Astrocyte (in vitro differentiated cells and primary cell): ENCODE measurements around the gene TEX52. TPM values are rescaled to one million over a fixed set of nuclear protein-coding genes. Genes with fewer than 3 reads are reported as not detected.

Source experiments
- DNase-seq: peaks from one replicate; pipeline ENCODE4 v3.0.0-alpha.2; 2010; ENCODE audit warnings: low read depth
- FAIRE-seq: peaks from 2 replicates; lab custom pipeline; 2011; peaks lifted over from hg19 to GRCh38; lab: Jason Lieb, UNC
- H2AFZ ChIP-seq: 2 replicates; pipeline ENCODE4 v1.6.0; 2012; ENCODE audit warnings: low read depth, low read length, inconsistent platforms
- H3K27ac ChIP-seq: 2 replicates; pipeline ENCODE4 v1.5.1; 2011; ENCODE audit warnings: low read depth, low read length, inconsistent platforms
- H3K27me3 ChIP-seq: 2 replicates; pipeline ENCODE4 v1.6.0; 2011; ENCODE audit warnings: low read length, inconsistent platforms; ENCODE audit not compliant: insufficient read depth
- H3K36me3 ChIP-seq: 2 replicates; pipeline ENCODE4 v1.5.1; 2011; ENCODE audit warnings: low read length, inconsistent platforms; ENCODE audit not compliant: insufficient read depth
- H3K4me1 ChIP-seq: 2 replicates; pipeline ENCODE4 v1.5.1; 2011; ENCODE audit warnings: low read length, inconsistent platforms; ENCODE audit not compliant: insufficient read depth
- H3K4me2 ChIP-seq: 2 replicates; pipeline ENCODE4 v1.6.0; 2012; ENCODE audit warnings: low read length, inconsistent platforms
- H3K4me3 ChIP-seq: 2 replicates; pipeline ENCODE4 v1.5.1; 2011; ENCODE audit warnings: low read depth, mild to moderate bottlenecking, low read length, inconsistent platforms; ENCODE audit not compliant: insufficient read depth
- H3K79me2 ChIP-seq: 2 replicates; pipeline ENCODE4 v1.6.0; 2012; ENCODE audit warnings: mild to moderate bottlenecking, low read length, inconsistent platforms; ENCODE audit not compliant: insufficient read depth
- H3K9ac ChIP-seq: 2 replicates; pipeline ENCODE4 v1.6.0; 2012; ENCODE audit warnings: mild to moderate bottlenecking, low read length, inconsistent platforms
- H3K9me3 ChIP-seq: 2 replicates; pipeline ENCODE4 v1.5.1; 2012; ENCODE audit warnings: low read depth, mild to moderate bottlenecking, low read length, inconsistent platforms; ENCODE audit not compliant: insufficient read depth
- H4K20me1 ChIP-seq: 2 replicates; pipeline ENCODE4 v1.6.0; 2012; ENCODE audit warnings: low read length, inconsistent platforms; ENCODE audit not compliant: insufficient read depth
- H3K27ac Mint-ChIP-seq: one replicate; pipeline ENCODE4 v1.8.0; 2021; ENCODE audit warnings: mild to moderate bottlenecking, mixed read lengths; ENCODE audit not compliant: unreplicated experiment
- H3K27me3 Mint-ChIP-seq: one replicate; pipeline ENCODE4 v1.8.0; 2021; ENCODE audit warnings: low read depth, mixed read lengths; ENCODE audit not compliant: unreplicated experiment
- H3K36me3 Mint-ChIP-seq: one replicate; pipeline ENCODE4 v1.8.0; 2021; ENCODE audit warnings: low read depth, mixed read lengths; ENCODE audit not compliant: unreplicated experiment
- H3K4me1 Mint-ChIP-seq: one replicate; pipeline ENCODE4 v1.8.0; 2021; ENCODE audit warnings: low read depth, mixed read lengths; ENCODE audit not compliant: unreplicated experiment
- H3K4me3 Mint-ChIP-seq: one replicate; pipeline ENCODE4 v1.8.0; 2021; ENCODE audit warnings: mild to moderate bottlenecking, moderate library complexity, mixed read lengths; ENCODE audit not compliant: unreplicated experiment
- H3K9me3 Mint-ChIP-seq: one replicate; pipeline ENCODE4 v1.8.0; 2021; ENCODE audit warnings: mild to moderate bottlenecking, mixed read lengths; ENCODE audit not compliant: unreplicated experiment
- EZH2 ChIP-seq: IDR thresholded peaks from 2 replicates; pipeline ENCODE4 v1.6.1; 2012; ENCODE audit warnings: mild to moderate bottlenecking, low read length, inconsistent platforms; ENCODE audit not compliant: insufficient read depth
- total RNA-seq: library from RNA; stranded (reverse); gene quantifications from 2 replicates; pipeline ENCODE4 v1.2.1, GENCODE V29; 2021
- TF ChIP-seq, protein P1 (sequence below): IDR thresholded peaks from 2 replicates; pipeline ENCODE4 v1.5.1; 2011; ENCODE audit warnings: low read depth, mild to moderate bottlenecking, inconsistent platforms, low read length, moderate library complexity; ENCODE audit not compliant: insufficient read depth

The TEX52 gene
- total RNA-seq, 1 donor from 2014 or later = not detected

DNA sequence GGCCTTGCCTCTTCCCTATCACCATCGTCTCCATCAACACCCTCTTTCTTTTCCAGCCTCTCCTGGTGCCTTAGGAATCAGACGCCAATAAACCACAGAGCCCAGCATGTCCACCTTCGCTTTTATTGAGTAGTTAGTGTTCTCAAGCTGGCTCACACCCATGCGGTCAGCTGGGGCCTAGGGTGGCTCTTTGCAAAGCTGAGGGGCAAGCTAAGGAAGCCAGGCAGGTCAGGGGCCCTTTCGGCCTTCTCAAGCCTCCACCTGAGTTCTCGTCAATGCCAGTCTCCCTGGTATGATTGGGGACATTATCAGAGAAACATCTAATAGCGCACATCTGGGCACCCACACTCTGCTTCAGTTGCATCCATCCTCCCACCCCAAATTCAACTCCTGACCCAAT is 737 bp upstream of the TEX52 start:
- no peaks in the 10 kb centered on the region for H3K79me2 ChIP-seq
- no peak overlapping the region for H3K9ac ChIP-seq
- DNase-seq (no peak), FAIRE-seq (no peak)
- H3K4me2 ChIP-seq = no peak overlapping the region
- H3K27ac ChIP-seq = no peak overlapping the region
- no peaks in the 10 kb centered on the region for H3K9me3 ChIP-seq
- H3K27me3 Mint-ChIP-seq = peaks cover 2% of the 10 kb centered on the region
- peaks cover 2% of the 10 kb centered on the region for H3K4me1 Mint-ChIP-seq
- no peak overlapping the region for H3K4me3 Mint-ChIP-seq
- H3K4me1 ChIP-seq = no peaks in the 10 kb centered on the region
- no peak overlapping the region for H2AFZ ChIP-seq
- H4K20me1 ChIP-seq = no peaks in the 10 kb centered on the region
- TF ChIP-seq, protein P1, sequence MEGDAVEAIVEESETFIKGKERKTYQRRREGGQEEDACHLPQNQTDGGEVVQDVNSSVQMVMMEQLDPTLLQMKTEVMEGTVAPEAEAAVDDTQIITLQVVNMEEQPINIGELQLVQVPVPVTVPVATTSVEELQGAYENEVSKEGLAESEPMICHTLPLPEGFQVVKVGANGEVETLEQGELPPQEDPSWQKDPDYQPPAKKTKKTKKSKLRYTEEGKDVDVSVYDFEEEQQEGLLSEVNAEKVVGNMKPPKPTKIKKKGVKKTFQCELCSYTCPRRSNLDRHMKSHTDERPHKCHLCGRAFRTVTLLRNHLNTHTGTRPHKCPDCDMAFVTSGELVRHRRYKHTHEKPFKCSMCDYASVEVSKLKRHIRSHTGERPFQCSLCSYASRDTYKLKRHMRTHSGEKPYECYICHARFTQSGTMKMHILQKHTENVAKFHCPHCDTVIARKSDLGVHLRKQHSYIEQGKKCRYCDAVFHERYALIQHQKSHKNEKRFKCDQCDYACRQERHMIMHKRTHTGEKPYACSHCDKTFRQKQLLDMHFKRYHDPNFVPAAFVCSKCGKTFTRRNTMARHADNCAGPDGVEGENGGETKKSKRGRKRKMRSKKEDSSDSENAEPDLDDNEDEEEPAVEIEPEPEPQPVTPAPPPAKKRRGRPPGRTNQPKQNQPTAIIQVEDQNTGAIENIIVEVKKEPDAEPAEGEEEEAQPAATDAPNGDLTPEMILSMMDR = no peak
- no peak for TF ChIP-seq EZH2
- peaks cover 14% of the 10 kb centered on the region for H3K36me3 ChIP-seq
- H3K27me3 ChIP-seq = no peaks in the 10 kb centered on the region
- H3K9me3 Mint-ChIP-seq = no peaks in the 10 kb centered on the region
- peaks cover 4% of the 10 kb centered on the region for H3K36me3 Mint-ChIP-seq
- no peak overlapping the region for H3K4me3 ChIP-seq
- no peak overlapping the region for H3K27ac Mint-ChIP-seq

DNA sequence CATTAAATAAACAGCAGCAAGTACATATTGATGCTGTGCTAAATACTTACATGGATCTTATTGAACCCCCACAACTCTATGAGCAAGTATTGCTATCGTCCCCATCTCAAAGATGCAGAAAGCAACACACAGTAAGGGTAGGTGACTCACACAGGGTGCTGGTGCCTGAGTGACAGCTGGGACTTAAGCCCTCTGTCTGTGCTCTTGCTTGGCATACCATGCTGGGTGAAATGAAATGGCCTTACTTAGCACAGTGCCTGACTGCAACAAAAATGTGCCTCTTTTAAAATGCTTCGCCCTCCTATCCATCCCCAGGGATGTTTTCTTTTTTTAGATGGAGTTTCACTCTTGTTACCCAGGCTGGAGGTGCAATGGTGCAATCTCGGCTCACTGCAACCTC is 788 bp downstream of the TEX52 start:
- peaks cover 4% of the 10 kb centered on the region for H3K36me3 Mint-ChIP-seq

DNA sequence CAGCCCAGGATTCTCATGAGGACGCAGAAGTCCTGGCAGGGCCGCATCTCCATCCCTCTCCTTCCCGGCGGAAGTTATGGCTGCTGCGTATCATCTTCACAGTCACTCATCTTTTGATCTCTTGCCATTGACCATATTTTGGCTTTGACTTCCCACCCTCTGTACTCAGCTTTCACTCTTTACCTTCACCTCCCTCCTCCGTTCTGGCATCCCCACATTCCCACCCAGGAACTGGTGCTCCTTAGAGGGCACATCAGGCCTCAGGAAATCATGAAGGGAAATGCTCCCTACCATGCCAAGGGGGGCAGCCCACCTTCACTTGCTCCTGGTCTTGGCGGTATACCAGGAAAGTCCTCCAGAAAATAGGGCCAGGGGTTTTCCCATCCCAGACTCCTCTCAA is 1.3 kb downstream of the TEX52 start:
- H3K36me3 ChIP-seq = peaks cover 6% of the 10 kb centered on the region
- H3K9me3 Mint-ChIP-seq = no peaks in the 10 kb centered on the region
- no peak overlapping the region for H3K4me3 Mint-ChIP-seq
- H2AFZ ChIP-seq = no peak overlapping the region
- H3K4me1 ChIP-seq = no peaks in the 10 kb centered on the region
- no peak overlapping the region for H3K4me2 ChIP-seq
- peaks cover 4% of the 10 kb centered on the region for H3K36me3 Mint-ChIP-seq
- H3K27ac Mint-ChIP-seq = no peak overlapping the region
- no peaks in the 10 kb centered on the region for H4K20me1 ChIP-seq
- H3K27me3 ChIP-seq = no peaks in the 10 kb centered on the region
- FAIRE-seq (no peak), DNase-seq (no peak)
- H3K27ac ChIP-seq = no peak overlapping the region
- H3K9me3 ChIP-seq = no peaks in the 10 kb centered on the region
- H3K9ac ChIP-seq = no peak overlapping the region
- no peak overlapping the region for H3K4me3 ChIP-seq
- peaks cover 2% of the 10 kb centered on the region for H3K4me1 Mint-ChIP-seq
- H3K79me2 ChIP-seq = no peaks in the 10 kb centered on the region
- TF ChIP-seq EZH2 = no peak
- H3K27me3 Mint-ChIP-seq = peaks cover 2% of the 10 kb centered on the region

More for the DNA sequence above, 788 bp downstream of the TEX52 start:
- Histone ChIP-seq H3K4me3 (no peak overlapping the region), H3K4me2 (no peak overlapping the region), H3K36me3 (peaks cover 6% of the 10 kb centered on the region), H4K20me1 (no peaks in the 10 kb centered on the region), H3K79me2 (no peaks in the 10 kb centered on the region), H3K4me1 (no peaks in the 10 kb centered on the region), H3K9ac (no peak overlapping the region), H3K9me3 (no peaks in the 10 kb centered on the region), H3K27me3 (no peaks in the 10 kb centered on the region), H3K27ac (no peak overlapping the region), H2AFZ (no peak overlapping the region)
- H3K27me3 Mint-ChIP-seq = peaks cover 2% of the 10 kb centered on the region
- no peaks in the 10 kb centered on the region for H3K9me3 Mint-ChIP-seq
- TF ChIP-seq EZH2 = no peak
- TF ChIP-seq, protein P1 = no peak
- DNase-seq = no peak
- H3K4me3 Mint-ChIP-seq = no peak overlapping the region
- H3K27ac Mint-ChIP-seq = peak overlapping the region; percentile 42
- peaks cover 2% of the 10 kb centered on the region for H3K4me1 Mint-ChIP-seq
- FAIRE-seq = no peak
